ENCODE data around the gene B4GALT6. TPM values are rescaled to one million over a fixed set of nuclear protein-coding genes. Genes with fewer than 3 reads are reported as not detected.

Gene B4GALT6
- total and polyA plus RNA-seq, 2 of the 13 experiments (the other 11 are each of a cell fraction or from before 2014, with no cell fraction given): 1.9 to 3.3 TPM

- no peak for TF ChIP-seq CCAR2 (optimal IDR thresholded peaks at IDR 0.05; ENCODE audit: low read depth, low read length)
- TF ChIP-seq FOXP1 (IDR thresholded peaks at IDR 0.05): peak; percentile 54
- peak; percentile 79 for TF ChIP-seq FOXP1 (CRISPR knock-in tag; IDR thresholded peaks at IDR 0.05)
- TF ChIP-seq ZNF280D (CRISPR knock-in tag; IDR thresholded peaks at IDR 0.05): no peak
- no peak for TF ChIP-seq CHCHD3 (CRISPR knock-in tag; IDR thresholded peaks at IDR 0.05)
- no peak for TF ChIP-seq ZNF326 (CRISPR knock-in tag; IDR thresholded peaks at IDR 0.05; ENCODE audit: borderline replicate concordance)
- no peak for TF ChIP-seq HOXA9 (CRISPR knock-in tag; IDR thresholded peaks at IDR 0.05; ENCODE audit: borderline replicate concordance)
- no peak for TF ChIP-seq ARNT (IDR thresholded peaks at IDR 0.05)
- TF ChIP-seq PAXIP1 (CRISPR knock-in tag; conservative IDR thresholded peaks at IDR 0.05): peak; percentile 91
- TF ChIP-seq ARID4A (CRISPR knock-in tag; IDR thresholded peaks at IDR 0.05; ENCODE audit: borderline replicate concordance): peak; percentile 16; the same call in 1 of the 2 replicates
- TF ChIP-seq ZNF329 (CRISPR knock-in tag; IDR thresholded peaks at IDR 0.05; ENCODE audit: low read depth): no peak
- TF ChIP-seq KMT2A (CRISPR knock-in tag; IDR thresholded peaks at IDR 0.05): no peak
- TF ChIP-seq SIX1 (CRISPR knock-in tag; IDR thresholded peaks at IDR 0.05; ENCODE audit: borderline replicate concordance): peak; percentile 42; the same call in 1 of the 2 replicates
- peak; percentile 81 for TF ChIP-seq GATAD2A (CRISPR knock-in tag; IDR thresholded peaks at IDR 0.05)
- no peak for TF ChIP-seq ZNF564 (CRISPR knock-in tag; IDR thresholded peaks at IDR 0.05)
Measured at GRCh38 chr18:31591628-31592027, 92.8 kb downstream of the B4GALT6 start, which contains the start of gene TTR (continued).

All from HepG2 (cell line).